ENCODE results near the gene THAP7. TPM values are rescaled to one million over a fixed set of nuclear protein-coding genes. Genes with fewer than 3 reads are reported as not detected.
A peak's percentile ranks its signal among the peaks of the same experiment; 100 is the strongest.

The THAP7 gene
- total and polyA plus RNA-seq, 2 of the 13 experiments (the other 11 are each of a cell fraction or from before 2014, with no cell fraction given), result 13.0 to 25.5 TPM

DNA sequence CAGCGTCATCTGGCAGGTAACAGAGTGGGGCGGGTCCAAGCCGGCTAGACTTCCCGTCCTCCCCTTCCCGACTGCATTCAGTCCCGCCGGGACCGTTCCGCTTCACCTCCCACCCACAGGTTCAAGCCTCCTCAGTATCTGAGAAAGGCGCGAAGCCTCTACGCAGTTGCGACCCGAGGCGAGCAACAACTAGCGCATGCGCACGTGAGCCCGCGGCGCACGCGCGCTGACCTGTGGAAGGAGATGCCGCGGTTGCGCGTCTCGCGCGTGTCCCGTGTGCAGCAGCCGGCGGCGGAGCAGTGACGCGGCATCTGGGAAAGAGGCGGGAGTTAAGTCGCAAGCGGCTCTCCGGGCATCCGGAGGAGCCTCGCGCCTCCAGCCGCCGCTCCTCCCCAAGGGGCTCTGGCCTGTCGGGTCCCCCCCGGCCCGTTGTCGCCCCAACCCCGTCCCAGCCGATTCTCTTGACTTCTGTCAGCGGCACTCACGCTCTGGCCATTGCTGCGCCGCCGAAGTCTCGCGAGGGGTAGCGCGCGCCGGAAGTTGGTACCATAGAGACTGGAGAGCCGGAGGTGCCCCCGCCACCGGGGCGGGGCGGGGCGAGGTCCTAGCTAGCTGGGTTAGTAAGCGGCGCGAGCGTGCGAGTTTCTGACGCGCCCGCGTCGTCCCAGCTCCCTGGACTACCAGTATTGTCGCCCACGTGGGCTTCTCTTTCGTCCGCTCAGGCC, at the start of gene THAP7 (continued):
- TF ChIP-seq ZMYM4 (CRISPR knock-in tag; IDR thresholded peaks at IDR 0.05) (peak; percentile 66), PHF8 (CRISPR knock-in tag; IDR thresholded peaks at IDR 0.05) (peak; percentile 84), RXRA (CRISPR knock-in tag; IDR thresholded peaks at IDR 0.05) (peak; percentile 37), ETV6 (CRISPR knock-in tag; conservative IDR thresholded peaks at IDR 0.05) (no peak; the same call in 1 of the 2 replicates), ESRRA (CRISPR knock-in tag; IDR thresholded peaks at IDR 0.05; ENCODE audit: low read depth) (peak; percentile 57; the same call in 1 of the 2 replicates), ZNF546 (CRISPR knock-in tag; conservative IDR thresholded peaks at IDR 0.05) (0 out of 2 replicates have a peak, but pooled peaks have one; percentile 36), ZNF605 (CRISPR knock-in tag; IDR thresholded peaks at IDR 0.05) (peak; percentile 83), ETV5 (CRISPR knock-in tag; IDR thresholded peaks at IDR 0.05; ENCODE audit: borderline replicate concordance) (peak; percentile 76), SNAI1 (CRISPR knock-in tag; IDR thresholded peaks at IDR 0.05; ENCODE audit: borderline replicate concordance) (peak; percentile 95), CEBPB (IDR thresholded peaks at IDR 0.05; ENCODE audit: borderline replicate concordance, low read depth, low read length) (no peak), TMF1 (CRISPR knock-in tag; IDR thresholded peaks at IDR 0.05; ENCODE audit: low read depth) (no peak), HOXA3 (CRISPR knock-in tag; IDR thresholded peaks at IDR 0.05) (peak; percentile 82), ZNF136 (CRISPR knock-in tag; IDR thresholded peaks at IDR 0.05; ENCODE audit: low read depth) (peak; percentile 13; the same call in 1 of the 2 replicates), XBP1 (CRISPR knock-in tag; IDR thresholded peaks at IDR 0.05) (no peak), NR2F6 (IDR thresholded peaks at IDR 0.05) (no peak), NR2F6 (CRISPR knock-in tag; IDR thresholded peaks at IDR 0.05) (peak; percentile 36), ZNF143 (CRISPR knock-in tag; IDR thresholded peaks at IDR 0.05) (peak; percentile 50; the same call in 1 of the 2 replicates), GABPB1 (CRISPR knock-in tag; IDR thresholded peaks at IDR 0.05) (peak; percentile 97)
- TF ChIP-seq, protein P1, sequence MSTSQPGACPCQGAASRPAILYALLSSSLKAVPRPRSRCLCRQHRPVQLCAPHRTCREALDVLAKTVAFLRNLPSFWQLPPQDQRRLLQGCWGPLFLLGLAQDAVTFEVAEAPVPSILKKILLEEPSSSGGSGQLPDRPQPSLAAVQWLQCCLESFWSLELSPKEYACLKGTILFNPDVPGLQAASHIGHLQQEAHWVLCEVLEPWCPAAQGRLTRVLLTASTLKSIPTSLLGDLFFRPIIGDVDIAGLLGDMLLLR (CRISPR knock-in tag; IDR thresholded peaks at IDR 0.05), result peak; percentile 91
- TF ChIP-seq, protein P2, sequence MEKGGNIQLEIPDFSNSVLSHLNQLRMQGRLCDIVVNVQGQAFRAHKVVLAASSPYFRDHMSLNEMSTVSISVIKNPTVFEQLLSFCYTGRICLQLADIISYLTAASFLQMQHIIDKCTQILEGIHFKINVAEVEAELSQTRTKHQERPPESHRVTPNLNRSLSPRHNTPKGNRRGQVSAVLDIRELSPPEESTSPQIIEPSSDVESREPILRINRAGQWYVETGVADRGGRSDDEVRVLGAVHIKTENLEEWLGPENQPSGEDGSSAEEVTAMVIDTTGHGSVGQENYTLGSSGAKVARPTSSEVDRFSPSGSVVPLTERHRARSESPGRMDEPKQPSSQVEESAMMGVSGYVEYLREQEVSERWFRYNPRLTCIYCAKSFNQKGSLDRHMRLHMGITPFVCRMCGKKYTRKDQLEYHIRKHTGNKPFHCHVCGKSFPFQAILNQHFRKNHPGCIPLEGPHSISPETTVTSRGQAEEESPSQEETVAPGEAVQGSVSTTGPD (CRISPR knock-in tag; IDR thresholded peaks at IDR 0.05), result no peak
- TF ChIP-seq, protein P3, sequence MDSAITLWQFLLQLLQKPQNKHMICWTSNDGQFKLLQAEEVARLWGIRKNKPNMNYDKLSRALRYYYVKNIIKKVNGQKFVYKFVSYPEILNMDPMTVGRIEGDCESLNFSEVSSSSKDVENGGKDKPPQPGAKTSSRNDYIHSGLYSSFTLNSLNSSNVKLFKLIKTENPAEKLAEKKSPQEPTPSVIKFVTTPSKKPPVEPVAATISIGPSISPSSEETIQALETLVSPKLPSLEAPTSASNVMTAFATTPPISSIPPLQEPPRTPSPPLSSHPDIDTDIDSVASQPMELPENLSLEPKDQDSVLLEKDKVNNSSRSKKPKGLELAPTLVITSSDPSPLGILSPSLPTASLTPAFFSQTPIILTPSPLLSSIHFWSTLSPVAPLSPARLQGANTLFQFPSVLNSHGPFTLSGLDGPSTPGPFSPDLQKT (CRISPR knock-in tag; IDR thresholded peaks at IDR 0.05; ENCODE audit: borderline replicate concordance), result no peak; the same call in 1 of the 2 replicates
- TF ChIP-seq, protein P4, sequence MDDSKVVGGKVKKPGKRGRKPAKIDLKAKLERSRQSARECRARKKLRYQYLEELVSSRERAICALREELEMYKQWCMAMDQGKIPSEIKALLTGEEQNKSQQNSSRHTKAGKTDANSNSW (CRISPR knock-in tag; IDR thresholded peaks at IDR 0.05; ENCODE audit: borderline replicate concordance), result peak; percentile 86; the same call in 1 of the 2 replicates
- TF ChIP-seq, protein P5, sequence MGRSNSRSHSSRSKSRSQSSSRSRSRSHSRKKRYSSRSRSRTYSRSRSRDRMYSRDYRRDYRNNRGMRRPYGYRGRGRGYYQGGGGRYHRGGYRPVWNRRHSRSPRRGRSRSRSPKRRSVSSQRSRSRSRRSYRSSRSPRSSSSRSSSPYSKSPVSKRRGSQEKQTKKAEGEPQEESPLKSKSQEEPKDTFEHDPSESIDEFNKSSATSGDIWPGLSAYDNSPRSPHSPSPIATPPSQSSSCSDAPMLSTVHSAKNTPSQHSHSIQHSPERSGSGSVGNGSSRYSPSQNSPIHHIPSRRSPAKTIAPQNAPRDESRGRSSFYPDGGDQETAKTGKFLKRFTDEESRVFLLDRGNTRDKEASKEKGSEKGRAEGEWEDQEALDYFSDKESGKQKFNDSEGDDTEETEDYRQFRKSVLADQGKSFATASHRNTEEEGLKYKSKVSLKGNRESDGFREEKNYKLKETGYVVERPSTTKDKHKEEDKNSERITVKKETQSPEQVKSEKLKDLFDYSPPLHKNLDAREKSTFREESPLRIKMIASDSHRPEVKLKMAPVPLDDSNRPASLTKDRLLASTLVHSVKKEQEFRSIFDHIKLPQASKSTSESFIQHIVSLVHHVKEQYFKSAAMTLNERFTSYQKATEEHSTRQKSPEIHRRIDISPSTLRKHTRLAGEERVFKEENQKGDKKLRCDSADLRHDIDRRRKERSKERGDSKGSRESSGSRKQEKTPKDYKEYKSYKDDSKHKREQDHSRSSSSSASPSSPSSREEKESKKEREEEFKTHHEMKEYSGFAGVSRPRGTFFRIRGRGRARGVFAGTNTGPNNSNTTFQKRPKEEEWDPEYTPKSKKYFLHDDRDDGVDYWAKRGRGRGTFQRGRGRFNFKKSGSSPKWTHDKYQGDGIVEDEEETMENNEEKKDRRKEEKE (IDR thresholded peaks at IDR 0.05), result no peak
- TF ChIP-seq, protein P6, sequence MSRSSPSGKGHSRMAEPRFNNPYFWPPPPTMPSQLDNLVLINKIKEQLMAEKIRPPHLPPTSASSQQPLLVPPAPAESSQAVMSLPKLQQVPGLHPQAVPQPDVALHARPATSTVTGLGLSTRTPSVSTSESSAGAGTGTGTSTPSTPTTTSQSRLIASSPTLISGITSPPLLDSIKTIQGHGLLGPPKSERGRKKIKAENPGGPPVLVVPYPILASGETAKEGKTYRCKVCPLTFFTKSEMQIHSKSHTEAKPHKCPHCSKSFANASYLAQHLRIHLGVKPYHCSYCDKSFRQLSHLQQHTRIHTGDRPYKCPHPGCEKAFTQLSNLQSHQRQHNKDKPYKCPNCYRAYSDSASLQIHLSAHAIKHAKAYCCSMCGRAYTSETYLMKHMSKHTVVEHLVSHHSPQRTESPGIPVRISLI (CRISPR knock-in tag; IDR thresholded peaks at IDR 0.05; ENCODE audit: borderline replicate concordance), result no peak
